NB4 (cell line): ENCODE data around the gene SND1.

ENCODE experiments used
- POLR2A ChIP-seq: IDR thresholded peaks from 2 replicates; pipeline ENCODE4 v1.6.1; 2011; ENCODE audit warnings: mild to moderate bottlenecking; ENCODE audit not compliant: insufficient read length; ENCODE audit errors: extremely low read depth
- TF ChIP-seq, protein P1 (sequence below): IDR thresholded peaks from one replicate; pipeline ENCODE4 v1.5.1; 2012; ENCODE audit warnings: low read depth, low read length
- TF ChIP-seq, protein P2 (sequence below): IDR thresholded peaks from 2 replicates; pipeline ENCODE4 v1.6.1; 2011; ENCODE audit warnings: low read depth, low read length

DNA sequence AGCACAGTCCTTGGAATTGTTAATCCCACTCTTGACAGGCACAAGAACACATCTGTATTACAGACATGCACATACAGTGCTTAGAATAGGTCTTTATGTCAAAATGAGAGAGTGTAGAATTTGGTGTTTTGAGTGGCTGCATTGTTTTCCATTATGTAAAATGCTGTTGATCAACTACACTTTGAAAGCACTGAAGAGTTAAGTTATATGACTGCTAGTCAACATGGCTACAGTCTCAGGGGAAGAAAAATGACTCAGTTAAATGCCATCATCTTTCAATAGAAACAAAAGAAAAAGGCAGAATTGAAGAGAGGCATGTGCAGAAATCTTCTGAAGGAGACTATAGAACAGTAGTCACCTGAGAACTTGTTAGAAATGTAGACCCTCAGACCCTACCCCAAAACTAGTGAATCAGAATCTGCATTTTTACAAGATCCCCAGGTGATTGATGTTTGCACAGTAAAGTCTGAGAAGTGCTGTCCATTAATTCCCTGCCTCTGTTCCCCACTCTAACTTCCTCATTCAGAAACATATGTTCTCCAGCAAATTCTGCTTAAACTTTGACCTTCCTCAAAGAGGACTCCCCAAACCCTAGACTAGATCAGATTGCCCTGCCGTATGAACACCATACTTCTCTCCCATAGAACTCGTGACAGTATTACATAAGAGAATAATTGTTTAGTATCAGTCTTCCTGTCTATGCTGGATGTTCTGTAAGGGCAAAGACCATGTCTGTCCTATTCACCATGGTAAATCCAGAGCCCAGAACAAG is 16.0 kb downstream of the SND1 start:
- TF ChIP-seq, protein P1, sequence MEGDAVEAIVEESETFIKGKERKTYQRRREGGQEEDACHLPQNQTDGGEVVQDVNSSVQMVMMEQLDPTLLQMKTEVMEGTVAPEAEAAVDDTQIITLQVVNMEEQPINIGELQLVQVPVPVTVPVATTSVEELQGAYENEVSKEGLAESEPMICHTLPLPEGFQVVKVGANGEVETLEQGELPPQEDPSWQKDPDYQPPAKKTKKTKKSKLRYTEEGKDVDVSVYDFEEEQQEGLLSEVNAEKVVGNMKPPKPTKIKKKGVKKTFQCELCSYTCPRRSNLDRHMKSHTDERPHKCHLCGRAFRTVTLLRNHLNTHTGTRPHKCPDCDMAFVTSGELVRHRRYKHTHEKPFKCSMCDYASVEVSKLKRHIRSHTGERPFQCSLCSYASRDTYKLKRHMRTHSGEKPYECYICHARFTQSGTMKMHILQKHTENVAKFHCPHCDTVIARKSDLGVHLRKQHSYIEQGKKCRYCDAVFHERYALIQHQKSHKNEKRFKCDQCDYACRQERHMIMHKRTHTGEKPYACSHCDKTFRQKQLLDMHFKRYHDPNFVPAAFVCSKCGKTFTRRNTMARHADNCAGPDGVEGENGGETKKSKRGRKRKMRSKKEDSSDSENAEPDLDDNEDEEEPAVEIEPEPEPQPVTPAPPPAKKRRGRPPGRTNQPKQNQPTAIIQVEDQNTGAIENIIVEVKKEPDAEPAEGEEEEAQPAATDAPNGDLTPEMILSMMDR: no peak
- TF ChIP-seq POLR2A: no peak
- TF ChIP-seq, protein P2, sequence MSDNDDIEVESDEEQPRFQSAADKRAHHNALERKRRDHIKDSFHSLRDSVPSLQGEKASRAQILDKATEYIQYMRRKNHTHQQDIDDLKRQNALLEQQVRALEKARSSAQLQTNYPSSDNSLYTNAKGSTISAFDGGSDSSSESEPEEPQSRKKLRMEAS: no peak
